WTC11 (cell line): Measurements from ENCODE around the gene ENTHD1. TPM values are rescaled to one million over a fixed set of nuclear protein-coding genes. Genes with fewer than 3 reads are reported as not detected.

Experiments used
- ATAC-seq: fragments of 200-7000 bp; cut with Tn5 transposase; 2 replicates; pipeline ENCODE4 v1.10.0; 2021; ENCODE audit warnings: mild to moderate bottlenecking, moderate library complexity
- CTCF ChIA-PET: fragments of 300-600 bp; sonication (Branson Sonifier 250); formaldehyde crosslinking; loops from one replicate; lab custom pipeline; 2021; ENCODE audit warnings: antibody characterized with exemption; lab: Charles Lee
- POLR2A ChIA-PET: fragments of 350-600 bp; sonication (Branson Sonifier 250); formaldehyde crosslinking; loops from one replicate; lab custom pipeline; 2021; ENCODE audit warnings: antibody characterized with exemption; lab: Charles Lee
- DNase-seq: peaks from one replicate; pipeline ENCODE4 v3.0.0; 2021; ENCODE audit warnings: low spot score
- H3K27ac Mint-ChIP-seq: 2 replicates; pipeline ENCODE4 v1.8.0; 2021; ENCODE audit warnings: mixed read lengths
- H3K27me3 Mint-ChIP-seq: 2 replicates; pipeline ENCODE4 v1.8.0; 2021; ENCODE audit warnings: low read depth, mild to moderate bottlenecking, moderate library complexity, mixed read lengths
- H3K36me3 Mint-ChIP-seq: 2 replicates; pipeline ENCODE4 v1.8.0; 2021; ENCODE audit warnings: mixed read lengths
- H3K4me1 Mint-ChIP-seq: 2 replicates; pipeline ENCODE4 v1.8.0; 2022; ENCODE audit warnings: mixed read lengths
- H3K4me3 Mint-ChIP-seq: 2 replicates; pipeline ENCODE4 v1.8.0; 2021; ENCODE audit warnings: mild to moderate bottlenecking, moderate library complexity, mixed read lengths
- H3K9me3 Mint-ChIP-seq: 2 replicates; pipeline ENCODE4 v1.8.0; 2021; ENCODE audit warnings: mixed read lengths
- CREM ChIP-seq: sonication (generic); formaldehyde crosslinking; IDR thresholded peaks from 2 replicates; pipeline ENCODE4 v1.8.1; 2022; ENCODE audit warnings: mild to moderate bottlenecking, missing genetic modification reagents, moderate library complexity
- ESRRA ChIP-seq: sonication (generic); formaldehyde crosslinking; IDR thresholded peaks from 2 replicates; pipeline ENCODE4 v1.8.1; 2022; ENCODE audit warnings: mild to moderate bottlenecking, missing genetic modification reagents, borderline replicate concordance
- ETV6 ChIP-seq: sonication (generic); formaldehyde crosslinking; IDR thresholded peaks from 2 replicates; pipeline ENCODE4 v1.8.1; 2022; ENCODE audit warnings: mild to moderate bottlenecking, missing genetic modification reagents
- FOXJ3 ChIP-seq: sonication (generic); formaldehyde crosslinking; IDR thresholded peaks from 2 replicates; pipeline ENCODE4 v1.9.0; 2021; ENCODE audit warnings: missing genetic modification reagents, mild to moderate bottlenecking, borderline replicate concordance
- JAZF1 ChIP-seq: fragments of 250-450 bp; sonication (Bioruptor Pico); IDR thresholded peaks from 2 replicates; pipeline ENCODE4 v1.9.0; 2021; ENCODE audit warnings: moderate library complexity, mild to moderate bottlenecking, inconsistent platforms
- NR1H2 ChIP-seq: sonication (generic); formaldehyde crosslinking; IDR thresholded peaks from 2 replicates; pipeline ENCODE4 v1.9.0; 2021; ENCODE audit warnings: mild to moderate bottlenecking, moderate library complexity, missing genetic modification reagents
- OVOL2 ChIP-seq: fragments of 250-450 bp; sonication (Bioruptor Pico); IDR thresholded peaks from 2 replicates; pipeline ENCODE4 v1.9.0; 2021; ENCODE audit warnings: mild to moderate bottlenecking, borderline replicate concordance
- SMAD3 ChIP-seq: sonication (generic); formaldehyde crosslinking; IDR thresholded peaks from 2 replicates; pipeline ENCODE4 v1.8.0; 2022; ENCODE audit warnings: missing genetic modification reagents, mild to moderate bottlenecking, borderline replicate concordance
- TP53 ChIP-seq: sonication (generic); formaldehyde crosslinking; IDR thresholded peaks from 2 replicates; pipeline ENCODE4 v1.8.1; 2023; ENCODE audit warnings: mild to moderate bottlenecking, missing genetic modification reagents
- total RNA-seq: library from RNA; stranded (reverse); gene quantifications from 3 replicates; pipeline ENCODE4 v1.2.3, GENCODE V29; 2021
- TF ChIP-seq, protein P1 (sequence below): sonication (generic); formaldehyde crosslinking; IDR thresholded peaks from 2 replicates; pipeline ENCODE4 v1.8.1; 2022; ENCODE audit warnings: mild to moderate bottlenecking, missing genetic modification reagents, moderate library complexity, borderline replicate concordance
- TF ChIP-seq, protein P2 (sequence below): sonication (generic); formaldehyde crosslinking; conservative IDR thresholded peaks from 2 replicates; pipeline ENCODE4 v1.8.1; 2023; ENCODE audit warnings: mild to moderate bottlenecking, low read depth, missing genetic modification reagents, moderate library complexity
- TF ChIP-seq, protein P3 (sequence below): sonication (generic); formaldehyde crosslinking; IDR thresholded peaks from 2 replicates; pipeline ENCODE4 v1.8.0; 2022; ENCODE audit warnings: missing genetic modification reagents
- TF ChIP-seq, protein P4 (sequence below): sonication (generic); formaldehyde crosslinking; IDR thresholded peaks from 2 replicates; pipeline ENCODE4 v1.8.0; 2023; ENCODE audit warnings: missing genetic modification reagents
- TF ChIP-seq, protein P5 (sequence below): fragments of 250-450 bp; sonication (Bioruptor Pico); IDR thresholded peaks from 2 replicates; pipeline ENCODE4 v1.8.0; 2021; ENCODE audit warnings: mild to moderate bottlenecking
- TF ChIP-seq, protein P6 (sequence below): sonication (generic); formaldehyde crosslinking; IDR thresholded peaks from 2 replicates; pipeline ENCODE4 v1.8.1; 2023; ENCODE audit warnings: mild to moderate bottlenecking, missing genetic modification reagents
- TF ChIP-seq, protein P7 (sequence below): sonication (generic); formaldehyde crosslinking; IDR thresholded peaks from 2 replicates; pipeline ENCODE4 v1.8.1; 2022; ENCODE audit warnings: mild to moderate bottlenecking, moderate library complexity, missing genetic modification reagents
- TF ChIP-seq, protein P8 (sequence below): sonication (generic); formaldehyde crosslinking; IDR thresholded peaks from 2 replicates; pipeline ENCODE4 v1.8.0; 2022; ENCODE audit warnings: mild to moderate bottlenecking, missing genetic modification reagents

Gene ENTHD1
- total RNA-seq, 1 experiment from 2014 or later = not detected

DNA sequence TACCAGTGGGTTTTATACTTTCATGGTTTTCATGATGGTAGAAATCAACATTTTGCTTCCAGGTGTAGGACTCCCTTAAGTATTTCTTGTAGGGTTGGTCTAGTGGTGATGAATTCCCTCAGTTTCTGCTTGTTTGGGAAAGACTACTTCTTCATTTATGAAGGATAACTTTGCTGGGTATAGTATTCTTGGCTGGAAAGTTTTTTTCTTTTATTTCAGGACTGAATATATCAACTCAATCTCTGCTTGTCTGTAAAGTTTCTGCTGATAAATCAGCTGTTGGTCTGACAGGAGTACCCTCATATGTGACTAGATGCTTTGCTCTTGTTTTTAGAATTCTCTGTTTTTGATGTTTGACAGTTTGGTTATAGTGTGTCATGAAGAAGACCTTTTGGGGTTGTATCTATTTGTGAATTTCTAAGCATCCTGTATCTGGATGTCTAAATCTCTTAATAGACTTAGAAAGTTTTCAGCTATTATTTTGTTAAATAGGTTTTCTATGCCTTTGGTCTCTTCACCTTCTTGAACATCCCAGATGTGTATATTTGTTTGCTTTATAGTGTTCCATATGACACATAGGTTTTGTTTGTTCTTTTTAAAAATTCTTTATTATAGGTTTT, 95.9 kb downstream of the ENTHD1 start:
- CTCF ChIA-PET = no interaction called here
- Mint-ChIP-seq H3K4me1 (0 out of 2 replicates have a peak, but pooled peaks cover 4% of the 10 kb centered on the region), H3K4me3 (no peak overlapping the region), H3K9me3 (peaks cover 25% of the 10 kb centered on the region), H3K36me3 (peaks cover 6% of the 10 kb centered on the region; the same call in 1 of the 2 replicates), H3K27me3 (peaks cover 22% of the 10 kb centered on the region), H3K27ac (no peak overlapping the region)
- POLR2A ChIA-PET = no interaction called here
- ATAC-seq (no peak), DNase-seq (no peak)
- TF ChIP-seq NR1H2 (no peak), OVOL2 (CRISPR knock-in tag) (no peak), ESRRA (CRISPR knock-in tag) (no peak), SMAD3 (CRISPR knock-in tag) (no peak), JAZF1 (CRISPR knock-in tag) (no peak), TP53 (no peak), ETV6 (CRISPR knock-in tag) (no peak), CREM (CRISPR knock-in tag) (no peak), FOXJ3 (CRISPR knock-in tag) (no peak)
- TF ChIP-seq, protein P1, sequence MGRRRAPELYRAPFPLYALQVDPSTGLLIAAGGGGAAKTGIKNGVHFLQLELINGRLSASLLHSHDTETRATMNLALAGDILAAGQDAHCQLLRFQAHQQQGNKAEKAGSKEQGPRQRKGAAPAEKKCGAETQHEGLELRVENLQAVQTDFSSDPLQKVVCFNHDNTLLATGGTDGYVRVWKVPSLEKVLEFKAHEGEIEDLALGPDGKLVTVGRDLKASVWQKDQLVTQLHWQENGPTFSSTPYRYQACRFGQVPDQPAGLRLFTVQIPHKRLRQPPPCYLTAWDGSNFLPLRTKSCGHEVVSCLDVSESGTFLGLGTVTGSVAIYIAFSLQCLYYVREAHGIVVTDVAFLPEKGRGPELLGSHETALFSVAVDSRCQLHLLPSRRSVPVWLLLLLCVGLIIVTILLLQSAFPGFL (CRISPR knock-in tag) = no peak
- TF ChIP-seq, protein P2, sequence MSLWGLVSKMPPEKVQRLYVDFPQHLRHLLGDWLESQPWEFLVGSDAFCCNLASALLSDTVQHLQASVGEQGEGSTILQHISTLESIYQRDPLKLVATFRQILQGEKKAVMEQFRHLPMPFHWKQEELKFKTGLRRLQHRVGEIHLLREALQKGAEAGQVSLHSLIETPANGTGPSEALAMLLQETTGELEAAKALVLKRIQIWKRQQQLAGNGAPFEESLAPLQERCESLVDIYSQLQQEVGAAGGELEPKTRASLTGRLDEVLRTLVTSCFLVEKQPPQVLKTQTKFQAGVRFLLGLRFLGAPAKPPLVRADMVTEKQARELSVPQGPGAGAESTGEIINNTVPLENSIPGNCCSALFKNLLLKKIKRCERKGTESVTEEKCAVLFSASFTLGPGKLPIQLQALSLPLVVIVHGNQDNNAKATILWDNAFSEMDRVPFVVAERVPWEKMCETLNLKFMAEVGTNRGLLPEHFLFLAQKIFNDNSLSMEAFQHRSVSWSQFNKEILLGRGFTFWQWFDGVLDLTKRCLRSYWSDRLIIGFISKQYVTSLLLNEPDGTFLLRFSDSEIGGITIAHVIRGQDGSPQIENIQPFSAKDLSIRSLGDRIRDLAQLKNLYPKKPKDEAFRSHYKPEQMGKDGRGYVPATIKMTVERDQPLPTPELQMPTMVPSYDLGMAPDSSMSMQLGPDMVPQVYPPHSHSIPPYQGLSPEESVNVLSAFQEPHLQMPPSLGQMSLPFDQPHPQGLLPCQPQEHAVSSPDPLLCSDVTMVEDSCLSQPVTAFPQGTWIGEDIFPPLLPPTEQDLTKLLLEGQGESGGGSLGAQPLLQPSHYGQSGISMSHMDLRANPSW = no peak
- TF ChIP-seq, protein P3, sequence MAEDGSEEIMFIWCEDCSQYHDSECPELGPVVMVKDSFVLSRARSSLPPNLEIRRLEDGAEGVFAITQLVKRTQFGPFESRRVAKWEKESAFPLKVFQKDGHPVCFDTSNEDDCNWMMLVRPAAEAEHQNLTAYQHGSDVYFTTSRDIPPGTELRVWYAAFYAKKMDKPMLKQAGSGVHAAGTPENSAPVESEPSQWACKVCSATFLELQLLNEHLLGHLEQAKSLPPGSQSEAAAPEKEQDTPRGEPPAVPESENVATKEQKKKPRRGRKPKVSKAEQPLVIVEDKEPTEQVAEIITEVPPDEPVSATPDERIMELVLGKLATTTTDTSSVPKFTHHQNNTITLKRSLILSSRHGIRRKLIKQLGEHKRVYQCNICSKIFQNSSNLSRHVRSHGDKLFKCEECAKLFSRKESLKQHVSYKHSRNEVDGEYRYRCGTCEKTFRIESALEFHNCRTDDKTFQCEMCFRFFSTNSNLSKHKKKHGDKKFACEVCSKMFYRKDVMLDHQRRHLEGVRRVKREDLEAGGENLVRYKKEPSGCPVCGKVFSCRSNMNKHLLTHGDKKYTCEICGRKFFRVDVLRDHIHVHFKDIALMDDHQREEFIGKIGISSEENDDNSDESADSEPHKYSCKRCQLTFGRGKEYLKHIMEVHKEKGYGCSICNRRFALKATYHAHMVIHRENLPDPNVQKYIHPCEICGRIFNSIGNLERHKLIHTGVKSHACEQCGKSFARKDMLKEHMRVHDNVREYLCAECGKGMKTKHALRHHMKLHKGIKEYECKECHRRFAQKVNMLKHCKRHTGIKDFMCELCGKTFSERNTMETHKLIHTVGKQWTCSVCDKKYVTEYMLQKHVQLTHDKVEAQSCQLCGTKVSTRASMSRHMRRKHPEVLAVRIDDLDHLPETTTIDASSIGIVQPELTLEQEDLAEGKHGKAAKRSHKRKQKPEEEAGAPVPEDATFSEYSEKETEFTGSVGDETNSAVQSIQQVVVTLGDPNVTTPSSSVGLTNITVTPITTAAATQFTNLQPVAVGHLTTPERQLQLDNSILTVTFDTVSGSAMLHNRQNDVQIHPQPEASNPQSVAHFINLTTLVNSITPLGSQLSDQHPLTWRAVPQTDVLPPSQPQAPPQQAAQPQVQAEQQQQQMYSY (CRISPR knock-in tag) = no peak
- TF ChIP-seq, protein P4, sequence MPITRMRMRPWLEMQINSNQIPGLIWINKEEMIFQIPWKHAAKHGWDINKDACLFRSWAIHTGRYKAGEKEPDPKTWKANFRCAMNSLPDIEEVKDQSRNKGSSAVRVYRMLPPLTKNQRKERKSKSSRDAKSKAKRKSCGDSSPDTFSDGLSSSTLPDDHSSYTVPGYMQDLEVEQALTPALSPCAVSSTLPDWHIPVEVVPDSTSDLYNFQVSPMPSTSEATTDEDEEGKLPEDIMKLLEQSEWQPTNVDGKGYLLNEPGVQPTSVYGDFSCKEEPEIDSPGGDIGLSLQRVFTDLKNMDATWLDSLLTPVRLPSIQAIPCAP (CRISPR knock-in tag) = no peak
- TF ChIP-seq, protein P5, sequence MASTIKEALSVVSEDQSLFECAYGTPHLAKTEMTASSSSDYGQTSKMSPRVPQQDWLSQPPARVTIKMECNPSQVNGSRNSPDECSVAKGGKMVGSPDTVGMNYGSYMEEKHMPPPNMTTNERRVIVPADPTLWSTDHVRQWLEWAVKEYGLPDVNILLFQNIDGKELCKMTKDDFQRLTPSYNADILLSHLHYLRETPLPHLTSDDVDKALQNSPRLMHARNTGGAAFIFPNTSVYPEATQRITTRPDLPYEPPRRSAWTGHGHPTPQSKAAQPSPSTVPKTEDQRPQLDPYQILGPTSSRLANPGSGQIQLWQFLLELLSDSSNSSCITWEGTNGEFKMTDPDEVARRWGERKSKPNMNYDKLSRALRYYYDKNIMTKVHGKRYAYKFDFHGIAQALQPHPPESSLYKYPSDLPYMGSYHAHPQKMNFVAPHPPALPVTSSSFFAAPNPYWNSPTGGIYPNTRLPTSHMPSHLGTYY (CRISPR knock-in tag) = no peak
- TF ChIP-seq, protein P6, sequence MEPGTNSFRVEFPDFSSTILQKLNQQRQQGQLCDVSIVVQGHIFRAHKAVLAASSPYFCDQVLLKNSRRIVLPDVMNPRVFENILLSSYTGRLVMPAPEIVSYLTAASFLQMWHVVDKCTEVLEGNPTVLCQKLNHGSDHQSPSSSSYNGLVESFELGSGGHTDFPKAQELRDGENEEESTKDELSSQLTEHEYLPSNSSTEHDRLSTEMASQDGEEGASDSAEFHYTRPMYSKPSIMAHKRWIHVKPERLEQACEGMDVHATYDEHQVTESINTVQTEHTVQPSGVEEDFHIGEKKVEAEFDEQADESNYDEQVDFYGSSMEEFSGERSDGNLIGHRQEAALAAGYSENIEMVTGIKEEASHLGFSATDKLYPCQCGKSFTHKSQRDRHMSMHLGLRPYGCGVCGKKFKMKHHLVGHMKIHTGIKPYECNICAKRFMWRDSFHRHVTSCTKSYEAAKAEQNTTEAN (CRISPR knock-in tag) = no peak
- TF ChIP-seq, protein P7, sequence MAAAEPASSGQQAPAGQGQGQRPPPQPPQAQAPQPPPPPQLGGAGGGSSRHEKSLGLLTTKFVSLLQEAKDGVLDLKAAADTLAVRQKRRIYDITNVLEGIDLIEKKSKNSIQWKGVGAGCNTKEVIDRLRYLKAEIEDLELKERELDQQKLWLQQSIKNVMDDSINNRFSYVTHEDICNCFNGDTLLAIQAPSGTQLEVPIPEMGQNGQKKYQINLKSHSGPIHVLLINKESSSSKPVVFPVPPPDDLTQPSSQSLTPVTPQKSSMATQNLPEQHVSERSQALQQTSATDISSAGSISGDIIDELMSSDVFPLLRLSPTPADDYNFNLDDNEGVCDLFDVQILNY (CRISPR knock-in tag) = no peak
- TF ChIP-seq, protein P8, sequence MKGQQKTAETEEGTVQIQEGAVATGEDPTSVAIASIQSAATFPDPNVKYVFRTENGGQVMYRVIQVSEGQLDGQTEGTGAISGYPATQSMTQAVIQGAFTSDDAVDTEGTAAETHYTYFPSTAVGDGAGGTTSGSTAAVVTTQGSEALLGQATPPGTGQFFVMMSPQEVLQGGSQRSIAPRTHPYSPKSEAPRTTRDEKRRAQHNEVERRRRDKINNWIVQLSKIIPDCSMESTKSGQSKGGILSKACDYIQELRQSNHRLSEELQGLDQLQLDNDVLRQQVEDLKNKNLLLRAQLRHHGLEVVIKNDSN = no peak
